Activated CD8-positive, alpha-beta T cell treated with anti-CD3 and anti-CD28 coated beads for 36 hours (primary cell): ENCODE data around the gene NECAB2. TPM values are rescaled to one million over a fixed set of nuclear protein-coding genes. Genes with fewer than 3 reads are reported as not detected.

ENCODE experiments used
- ATAC-seq: fragments of 200-7000 bp; cut with Tn5 transposase; one replicate; pipeline ENCODE4 v1.10.0; 2021; ENCODE audit warnings: mild to moderate bottlenecking, moderate library complexity
- CTCF ChIA-PET: fragments of 350-600 bp; sonication (Branson Sonifier 250); formaldehyde crosslinking; loops from one replicate; lab custom pipeline; 2021; ENCODE audit warnings: antibody characterized with exemption; lab: Charles Lee
- POLR2A ChIA-PET: fragments of 350-600 bp; sonication (Branson Sonifier 250); formaldehyde crosslinking; loops from one replicate; lab custom pipeline; 2021; ENCODE audit warnings: antibody characterized with exemption; lab: Charles Lee
- DNase-seq: peaks from one replicate; pipeline ENCODE4 v3.0.0-alpha.2; 2020
- H3K27ac Mint-ChIP-seq: one replicate; pipeline ENCODE4 v1.8.0; 2021; ENCODE audit warnings: mild to moderate bottlenecking, mixed read lengths
- H3K27me3 Mint-ChIP-seq: one replicate; pipeline ENCODE4 v1.8.0; 2021; ENCODE audit warnings: mixed read lengths
- H3K36me3 Mint-ChIP-seq: one replicate; pipeline ENCODE4 v1.8.0; 2021; ENCODE audit warnings: low read depth, mixed read lengths
- H3K4me1 Mint-ChIP-seq: one replicate; pipeline ENCODE4 v1.8.0; 2021; ENCODE audit warnings: low read depth, mixed read lengths
- H3K4me3 Mint-ChIP-seq: one replicate; pipeline ENCODE4 v1.8.0; 2021; ENCODE audit warnings: mild to moderate bottlenecking, moderate library complexity, mixed read lengths
- H3K9me3 Mint-ChIP-seq: one replicate; pipeline ENCODE4 v1.8.0; 2021; ENCODE audit warnings: mixed read lengths
- intact Hi-C: fragments of 100-400 bp; cut with micrococcal nuclease; formaldehyde crosslinking; loops from one replicate; pipeline ENCODE4 v1.10.0; 2022
- total RNA-seq, 2 experiments: library from RNA; stranded (reverse); gene quantifications; one replicate each; pipeline ENCODE4 v1.2.3, GENCODE V29; 2021
- TF ChIP-seq, protein P1 (sequence below): fragments of 200-600 bp; IDR thresholded peaks from one replicate; pipeline ENCODE4 v1.8.0; 2022; ENCODE audit warnings: antibody characterized with exemption, mild to moderate bottlenecking

Gene NECAB2
- total RNA-seq, 2 experiments from 2014 or later = not detected

DNA sequence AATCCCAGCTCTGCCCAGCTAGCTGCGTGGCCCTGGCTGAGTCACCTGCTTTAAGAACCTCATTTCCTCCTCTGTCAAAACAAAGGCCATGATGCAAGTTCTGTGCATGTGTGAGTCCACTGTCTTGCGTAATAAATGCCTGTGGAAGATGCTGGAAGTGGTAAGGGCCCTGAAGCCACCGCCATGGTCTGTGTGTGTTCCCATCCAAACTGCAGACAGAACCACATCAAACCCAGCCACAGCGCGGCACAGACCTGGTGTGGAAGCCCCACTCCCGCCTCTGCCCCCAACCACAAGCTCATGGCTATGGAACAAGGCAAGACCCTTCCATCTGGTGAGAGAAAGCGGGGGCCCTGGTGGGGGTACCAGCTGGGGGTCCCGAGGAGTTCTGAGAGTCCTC, 26.0 kb downstream of the NECAB2 start:
- H3K9me3 Mint-ChIP-seq = no peaks in the 10 kb centered on the region

DNA sequence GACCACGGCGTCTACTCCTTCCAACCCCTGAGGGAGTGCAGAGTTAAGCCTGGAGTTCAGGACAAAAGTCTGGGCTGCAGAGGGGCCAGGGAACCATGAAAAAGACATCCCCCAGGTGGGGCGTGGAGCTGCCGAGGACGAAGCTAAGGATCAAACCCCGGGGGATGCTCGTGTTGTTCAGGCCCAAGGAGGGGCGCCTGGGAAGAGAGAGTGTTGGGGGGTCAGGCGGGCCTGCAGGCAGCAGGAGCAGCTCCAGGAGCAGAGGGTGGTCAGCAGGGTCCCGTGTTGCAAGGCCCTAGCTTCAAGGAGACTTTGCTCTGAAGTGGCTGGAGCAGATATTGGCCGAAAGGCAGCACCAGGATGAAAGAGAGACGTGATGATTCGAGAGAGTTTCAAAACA, 26.7 kb downstream of the NECAB2 start:
- POLR2A ChIA-PET = no interaction called here
- H3K27ac Mint-ChIP-seq = no peak overlapping the region

More for the DNA sequence above, 26.0 kb downstream of the NECAB2 start:
- CTCF ChIA-PET = interaction anchor here (1.2 kb wide), 1 partner anchor 37 kb away, joined by 3 read pairs; no protein-coding TSS in a partner anchor
- Mint-ChIP-seq H3K27ac (no peak overlapping the region), H3K4me3 (no peak overlapping the region), H3K36me3 (no peaks in the 10 kb centered on the region), H3K27me3 (peaks cover 28% of the 10 kb centered on the region), H3K4me1 (peaks cover 3% of the 10 kb centered on the region)
- POLR2A ChIA-PET = no interaction called here
- DNase-seq = no peak
- ATAC-seq = peak; percentile 30
- TF ChIP-seq, protein P1, sequence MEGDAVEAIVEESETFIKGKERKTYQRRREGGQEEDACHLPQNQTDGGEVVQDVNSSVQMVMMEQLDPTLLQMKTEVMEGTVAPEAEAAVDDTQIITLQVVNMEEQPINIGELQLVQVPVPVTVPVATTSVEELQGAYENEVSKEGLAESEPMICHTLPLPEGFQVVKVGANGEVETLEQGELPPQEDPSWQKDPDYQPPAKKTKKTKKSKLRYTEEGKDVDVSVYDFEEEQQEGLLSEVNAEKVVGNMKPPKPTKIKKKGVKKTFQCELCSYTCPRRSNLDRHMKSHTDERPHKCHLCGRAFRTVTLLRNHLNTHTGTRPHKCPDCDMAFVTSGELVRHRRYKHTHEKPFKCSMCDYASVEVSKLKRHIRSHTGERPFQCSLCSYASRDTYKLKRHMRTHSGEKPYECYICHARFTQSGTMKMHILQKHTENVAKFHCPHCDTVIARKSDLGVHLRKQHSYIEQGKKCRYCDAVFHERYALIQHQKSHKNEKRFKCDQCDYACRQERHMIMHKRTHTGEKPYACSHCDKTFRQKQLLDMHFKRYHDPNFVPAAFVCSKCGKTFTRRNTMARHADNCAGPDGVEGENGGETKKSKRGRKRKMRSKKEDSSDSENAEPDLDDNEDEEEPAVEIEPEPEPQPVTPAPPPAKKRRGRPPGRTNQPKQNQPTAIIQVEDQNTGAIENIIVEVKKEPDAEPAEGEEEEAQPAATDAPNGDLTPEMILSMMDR = no peak
- intact Hi-C loops = no loop called here

DNA sequence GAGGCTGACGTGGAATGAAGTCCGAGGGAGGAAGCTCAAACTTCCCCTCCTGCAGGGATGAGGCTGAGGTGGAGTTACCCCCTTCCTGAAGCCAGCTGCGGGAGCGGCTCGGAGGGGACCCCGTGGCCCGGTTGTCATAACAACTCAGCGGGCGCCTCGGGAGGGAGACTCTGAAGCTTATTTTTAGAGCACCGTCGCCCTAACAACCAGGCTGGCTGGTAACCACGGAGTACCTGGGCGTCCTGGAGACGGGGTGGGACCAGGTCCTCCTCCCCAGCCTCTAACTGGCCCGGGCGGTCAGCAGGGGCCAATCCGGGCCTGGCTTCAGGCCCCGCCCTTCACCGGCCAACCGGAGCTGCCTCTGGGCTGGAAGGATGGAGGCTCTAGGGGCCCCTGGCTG, 27.7 kb downstream of the NECAB2 start:
- CTCF ChIA-PET = interaction anchor here (1.1 to 1.5 kb wide), 2 partner anchors 13 to 42 kb away, joined by 3 to 5 read pairs; no protein-coding TSS in a partner anchor
- ATAC-seq (peak; percentile 45), DNase-seq (peak; percentile 20)
- TF ChIP-seq, protein P1 = no peak
- H3K9me3 Mint-ChIP-seq = no peaks in the 10 kb centered on the region
- intact Hi-C loops = no loop called here
- H3K27me3 Mint-ChIP-seq = peaks cover 19% of the 10 kb centered on the region
- no peak overlapping the region for H3K4me3 Mint-ChIP-seq
- H3K36me3 Mint-ChIP-seq = no peaks in the 10 kb centered on the region
- POLR2A ChIA-PET = no interaction called here
- peaks cover 3% of the 10 kb centered on the region for H3K4me1 Mint-ChIP-seq
- H3K27ac Mint-ChIP-seq = no peak overlapping the region

More for the DNA sequence above, 26.7 kb downstream of the NECAB2 start:
- Mint-ChIP-seq H3K9me3 (no peaks in the 10 kb centered on the region), H3K4me1 (peaks cover 3% of the 10 kb centered on the region), H3K4me3 (no peak overlapping the region), H3K27me3 (peaks cover 27% of the 10 kb centered on the region), H3K36me3 (no peaks in the 10 kb centered on the region)
- TF ChIP-seq, protein P1 = no peak
- no peak for DNase-seq
- CTCF ChIA-PET = interaction anchor here (1.1 to 1.2 kb wide), 2 partner anchors 38 to 41 kb away, joined by 3 read pairs; no protein-coding TSS in a partner anchor
- ATAC-seq = no peak
- intact Hi-C loops = no loop called here

DNA sequence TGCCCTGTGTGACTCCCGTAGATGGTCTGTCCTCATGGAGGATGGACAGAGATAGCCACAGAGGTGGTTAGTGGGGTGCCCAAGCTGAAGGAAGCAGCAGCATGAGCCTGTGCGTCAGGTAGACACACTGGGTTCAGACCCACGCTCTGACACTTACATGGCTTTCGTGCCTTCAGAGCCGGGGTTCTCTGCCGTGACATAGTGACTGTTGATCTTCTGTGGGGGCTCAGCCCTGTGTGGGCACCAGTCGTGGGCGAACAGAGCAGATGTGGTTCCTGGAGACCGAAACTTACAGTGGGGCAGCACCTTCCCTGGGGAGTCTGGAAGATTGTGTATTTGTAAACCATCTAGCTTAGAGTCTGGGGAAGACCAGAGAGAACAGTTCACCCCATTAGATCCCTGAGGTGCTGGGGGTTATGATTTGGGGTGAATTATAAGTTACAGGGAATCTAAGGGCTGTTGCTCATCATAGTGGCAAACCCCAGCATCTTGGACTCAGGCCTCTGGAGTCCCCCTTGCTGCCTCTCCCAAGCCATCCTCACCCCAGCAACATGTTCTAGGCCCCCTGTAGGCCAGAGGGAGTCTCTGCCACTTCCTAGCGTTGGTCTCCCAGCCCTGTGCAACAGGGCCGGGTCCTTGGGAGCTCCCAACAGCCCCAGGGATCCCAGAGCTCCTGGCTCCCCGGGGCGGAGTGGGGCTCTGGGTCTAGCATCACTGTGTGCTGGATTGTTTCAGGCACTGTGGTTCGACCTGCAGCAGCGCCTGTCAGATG, 28.6 kb downstream of the NECAB2 start:
- Mint-ChIP-seq H3K9me3 (no peaks in the 10 kb centered on the region), H3K27me3 (peaks cover 19% of the 10 kb centered on the region), H3K4me3 (no peak overlapping the region), H3K4me1 (peaks cover 3% of the 10 kb centered on the region), H3K36me3 (no peaks in the 10 kb centered on the region), H3K27ac (no peak overlapping the region)
- ChIA-PET CTCF (interaction anchor here (1.5 kb wide), 1 partner anchor 12 kb away, joined by 5 read pairs; no protein-coding TSS in a partner anchor), POLR2A (no interaction called here)
- ATAC-seq (no peak), DNase-seq (no peak)
- TF ChIP-seq, protein P1 = no peak
- intact Hi-C loops = no loop called here

DNA sequence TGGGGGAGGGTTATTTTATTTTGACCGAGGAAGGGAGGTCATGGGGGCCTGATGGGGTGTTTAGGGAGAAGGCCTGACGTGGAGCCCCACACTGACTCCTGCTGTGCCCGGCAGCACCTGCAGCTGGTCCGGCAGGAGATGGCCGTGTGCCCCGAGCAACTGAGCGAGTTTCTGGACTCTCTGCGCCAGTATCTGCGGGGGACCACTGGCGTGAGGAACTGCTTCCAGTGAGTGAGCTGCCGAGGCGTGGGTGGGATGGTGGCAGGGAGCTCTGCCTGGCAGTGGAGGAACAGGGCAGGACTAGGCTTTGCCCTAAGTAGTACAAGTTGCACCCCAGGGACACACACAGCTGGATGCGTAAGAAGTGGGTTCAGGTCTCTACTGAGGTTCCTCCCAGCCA, 30.0 kb downstream of the NECAB2 start:
- POLR2A ChIA-PET = no interaction called here
- no peaks in the 10 kb centered on the region for H3K9me3 Mint-ChIP-seq

More for the DNA sequence above, 30.0 kb downstream of the NECAB2 start:
- ATAC-seq (no peak), DNase-seq (no peak)
- CTCF ChIA-PET = no interaction called here
- H3K36me3 Mint-ChIP-seq = no peaks in the 10 kb centered on the region
- no peak overlapping the region for H3K4me3 Mint-ChIP-seq
- peaks cover 19% of the 10 kb centered on the region for H3K27me3 Mint-ChIP-seq
- TF ChIP-seq, protein P1 = no peak
- intact Hi-C loops = no loop called here
- no peak overlapping the region for H3K27ac Mint-ChIP-seq
- H3K4me1 Mint-ChIP-seq = peaks cover 3% of the 10 kb centered on the region
